DMS 273 (cell line): Measurements from ENCODE around the gene TENM3.

Experiments used
- DNase-seq: peaks from one replicate; lab custom pipeline; 2025; ENCODE audit not compliant: unreplicated experiment; lab: John Stamatoyannopoulos, UW

Gene TENM3

GRCh38 chr4:182325397-182325796, 82.2 kb downstream of the TENM3 start:
- DNase-seq, result no peak

- DNase-seq, result no peak
Measured at GRCh38 chr4:182325848-182326255, 82.7 kb downstream of the TENM3 start.

GRCh38 chr4:182328505-182328904, 85.3 kb downstream of the TENM3 start:
- no peak for DNase-seq

GRCh38 chr4:182337366-182337765, 94.2 kb downstream of the TENM3 start:
- DNase-seq, result no peak

- no peak for DNase-seq
Measured at GRCh38 chr4:182338063-182338462, 94.9 kb downstream of the TENM3 start.

GRCh38 chr4:182338746-182339145, 95.5 kb downstream of the TENM3 start:
- peak; percentile 17 for DNase-seq

- no peak for DNase-seq
Measured at GRCh38 chr4:182339221-182339641, 96.0 kb downstream of the TENM3 start.

GRCh38 chr4:182343453-182343852, 100.3 kb downstream of the TENM3 start:
- DNase-seq, result no peak

- no peak for DNase-seq
Measured at GRCh38 chr4:182344968-182345367, 101.8 kb downstream of the TENM3 start.

- DNase-seq, result no peak
Measured at GRCh38 chr4:182346250-182346649, 103.0 kb downstream of the TENM3 start.

- no peak for DNase-seq
Measured at GRCh38 chr4:182346675-182347375, 103.6 kb downstream of the TENM3 start.

GRCh38 chr4:182348779-182349326, 105.7 kb downstream of the TENM3 start:
- no peak for DNase-seq

GRCh38 chr4:182350041-182350440, 106.8 kb downstream of the TENM3 start:
- DNase-seq, result no peak

- DNase-seq, result no peak
Measured at GRCh38 chr4:182351485-182351884, 108.3 kb downstream of the TENM3 start.

GRCh38 chr4:182354106-182354505, 110.9 kb downstream of the TENM3 start:
- no peak for DNase-seq

GRCh38 chr4:182354867-182355266, 111.7 kb downstream of the TENM3 start:
- DNase-seq, result no peak

- no peak for DNase-seq
Measured at GRCh38 chr4:182367153-182367552, 124.0 kb downstream of the TENM3 start.

- no peak for DNase-seq
Measured at GRCh38 chr4:182369211-182369610, 126.0 kb downstream of the TENM3 start.

- DNase-seq, result no peak
Measured at GRCh38 chr4:182370491-182370890, 127.3 kb downstream of the TENM3 start.

GRCh38 chr4:182380771-182381181, 137.6 kb downstream of the TENM3 start:
- DNase-seq, result no peak

GRCh38 chr4:182382941-182383340, 139.7 kb downstream of the TENM3 start:
- no peak for DNase-seq

GRCh38 chr4:182384631-182385091, 141.5 kb downstream of the TENM3 start:
- no peak for DNase-seq

GRCh38 chr4:182385897-182386296, 142.7 kb downstream of the TENM3 start:
- no peak for DNase-seq
